HG03064 (cell line): ENCODE measurements around the gene ZNF280C.
"Not testable (repeated sequence)": the region's sequence is repeated elsewhere in the genome, so short reads cannot be mapped to it uniquely, and the experiment has no call there.

ENCODE experiments used
- ATAC-seq: cut with Tn5 transposase; IDR thresholded peaks from one replicate; pipeline ENCODE4 v1.9.1; 2021; ENCODE audit warnings: low read depth; ENCODE audit not compliant: unreplicated experiment

Gene ZNF280C

GRCh38 chrX:130261296-130261893 is 7.3 kb downstream of the ZNF280C start:
- ATAC-seq: no peak

- no peak for ATAC-seq
Measured at GRCh38 chrX:130260316-130260715, 8.4 kb downstream of the ZNF280C start.

GRCh38 chrX:130253916-130254315 is 14.8 kb downstream of the ZNF280C start:
- no peak for ATAC-seq

- no peak for ATAC-seq
Measured at GRCh38 chrX:130251671-130252070, 17.0 kb downstream of the ZNF280C start.

- no peak for ATAC-seq
Measured at GRCh38 chrX:130247996-130248395, 20.7 kb downstream of the ZNF280C start.

- no peak for ATAC-seq
Measured at GRCh38 chrX:130246084-130246483, 22.6 kb downstream of the ZNF280C start.

GRCh38 chrX:130245441-130245840 is 23.3 kb downstream of the ZNF280C start:
- no peak for ATAC-seq

- ATAC-seq: not testable (repeated sequence)
Measured at GRCh38 chrX:130231184-130231583, 37.5 kb downstream of the ZNF280C start.

- no peak for ATAC-seq
Measured at GRCh38 chrX:130228871-130229270, 39.8 kb downstream of the ZNF280C start.

GRCh38 chrX:130224810-130225209 is 43.9 kb downstream of the ZNF280C start:
- ATAC-seq: no peak

GRCh38 chrX:130216320-130216719 is 52.4 kb downstream of the ZNF280C start:
- no peak for ATAC-seq

GRCh38 chrX:130213376-130213775 is 55.3 kb downstream of the ZNF280C start:
- no peak for ATAC-seq

GRCh38 chrX:130212371-130212770 is 56.3 kb downstream of the ZNF280C start:
- no peak for ATAC-seq

- no peak for ATAC-seq
Measured at GRCh38 chrX:130211415-130212186, 57.1 kb downstream of the ZNF280C start.

- no peak for ATAC-seq
Measured at GRCh38 chrX:130204647-130205046, 64.1 kb downstream of the ZNF280C start.

GRCh38 chrX:130197464-130197863 is 71.2 kb downstream of the ZNF280C start:
- ATAC-seq: no peak

GRCh38 chrX:130196466-130196865 is 72.2 kb downstream of the ZNF280C start:
- ATAC-seq: no peak

GRCh38 chrX:130190801-130191200 is 77.9 kb downstream of the ZNF280C start:
- ATAC-seq: no peak

GRCh38 chrX:130186651-130187050 is 82.0 kb downstream of the ZNF280C start:
- ATAC-seq: no peak

GRCh38 chrX:130184857-130185256 is 83.8 kb downstream of the ZNF280C start:
- no peak for ATAC-seq

GRCh38 chrX:130184168-130184567 is 84.5 kb downstream of the ZNF280C start:
- no peak for ATAC-seq

GRCh38 chrX:130179579-130180215 is 89.0 kb downstream of the ZNF280C start:
- no peak for ATAC-seq
